ENCODE results near the gene NUFIP2. TPM values are rescaled to one million over a fixed set of nuclear protein-coding genes. Genes with fewer than 3 reads are reported as not detected.

Gene NUFIP2
- total RNA-seq, 2 donors from 2014 or later, result 14.2 to 19.7 TPM

- no peak overlapping the region for H3K27ac ChIP-seq
- TF ChIP-seq POLR2A (IDR thresholded peaks at IDR 0.05) (no peak), CTCF (IDR thresholded peaks at IDR 0.05) (no peak)
- no peaks in the 10 kb centered on the region for H3K36me3 ChIP-seq (replicated peaks in 1 of 2; ENCODE audit: insufficient read depth in 1 of 2, low read depth in 2 of 2)
- peak; percentile 62 for ATAC-seq
- H3K9me3 ChIP-seq, result no peaks in the 10 kb centered on the region
- no peaks in the 10 kb centered on the region for H3K4me1 ChIP-seq
- 86 to 88% methylated on average over 8 to 9 of the region's 9 CpGs for WGBS, 2 donors
- H3K4me3 ChIP-seq, result no peak overlapping the region
- peak in 2 of 4 donors; percentile 19 to 50 for DNase-seq
- intact Hi-C loops (cut with DNase I), result no loop called here
- no peaks in the 10 kb centered on the region for H3K27me3 ChIP-seq
These were observed 52.7 kb downstream of the NUFIP2 start for GRCh38 chr17:29240968-29241963.

GRCh38 chr17:29240477-29240876 is 53.5 kb downstream of the NUFIP2 start:
- Histone ChIP-seq H3K36me3 (replicated peaks in 1 of 2; ENCODE audit: insufficient read depth in 1 of 2, low read depth in 2 of 2) (no peaks in the 10 kb centered on the region), H3K27me3 (no peaks in the 10 kb centered on the region), H3K4me1 (no peaks in the 10 kb centered on the region), H3K27ac (no peak overlapping the region), H3K4me3 (no peak overlapping the region), H3K9me3 (no peaks in the 10 kb centered on the region)
- intact Hi-C loops (cut with DNase I), result no loop called here
- ATAC-seq (no peak), DNase-seq (no peak)
- WGBS, 2 donors, result 43 to 44% methylated on average over 2 of the region's 2 CpGs
- TF ChIP-seq CTCF (IDR thresholded peaks at IDR 0.05) (no peak), POLR2A (IDR thresholded peaks at IDR 0.05) (no peak)

- no peak overlapping the region for H3K27ac ChIP-seq
- no peaks in the 10 kb centered on the region for H3K4me1 ChIP-seq
- H3K36me3 ChIP-seq (replicated peaks in 1 of 2; ENCODE audit: insufficient read depth in 1 of 2, low read depth in 2 of 2), result no peaks in the 10 kb centered on the region
- TF ChIP-seq POLR2A (IDR thresholded peaks at IDR 0.05), result no peak
- no peak for TF ChIP-seq CTCF (IDR thresholded peaks at IDR 0.05)
- DNase-seq (no peak), ATAC-seq (no peak)
- intact Hi-C loops (cut with DNase I), result loop anchor here (10.0 kb wide), 1 partner anchor 253 kb away; no protein-coding TSS in a partner anchor
- no peaks in the 10 kb centered on the region for H3K9me3 ChIP-seq
- H3K4me3 ChIP-seq, result no peak overlapping the region
- H3K27me3 ChIP-seq, result no peaks in the 10 kb centered on the region
- WGBS, 2 donors, result 86 to 94% methylated on average over 8 of the region's 8 CpGs
These were observed 55.7 kb downstream of the NUFIP2 start for GRCh38 chr17:29238133-29238850.

- intact Hi-C loops (cut with DNase I), result loop anchor here (10.0 kb wide), 1 partner anchor 253 kb away; no protein-coding TSS in a partner anchor
- no peak for ATAC-seq
These were observed 56.3 kb downstream of the NUFIP2 start for GRCh38 chr17:29237476-29238132.

More at GRCh38 chr17:29237476-29238132, 56.3 kb downstream of the NUFIP2 start:
- Histone ChIP-seq H3K27ac (no peak overlapping the region), H3K36me3 (replicated peaks in 1 of 2; ENCODE audit: insufficient read depth in 1 of 2, low read depth in 2 of 2) (no peaks in the 10 kb centered on the region), H3K27me3 (no peaks in the 10 kb centered on the region), H3K9me3 (no peaks in the 10 kb centered on the region), H3K4me3 (no peak overlapping the region), H3K4me1 (no peaks in the 10 kb centered on the region)
- TF ChIP-seq CTCF (IDR thresholded peaks at IDR 0.05) (no peak), POLR2A (IDR thresholded peaks at IDR 0.05) (no peak)
- WGBS, 2 donors, result 84 to 88% methylated on average over 3 of the region's 3 CpGs
- DNase-seq, result no peak
